ENCODE results near the gene CYP3A5. TPM values are rescaled to one million over a fixed set of nuclear protein-coding genes. Genes with fewer than 3 reads are reported as not detected.

CYP3A5 gene
- total and polyA plus RNA-seq, 2 of the 4 experiments (the other 2 are of a cell fraction) = not detected

DNA sequence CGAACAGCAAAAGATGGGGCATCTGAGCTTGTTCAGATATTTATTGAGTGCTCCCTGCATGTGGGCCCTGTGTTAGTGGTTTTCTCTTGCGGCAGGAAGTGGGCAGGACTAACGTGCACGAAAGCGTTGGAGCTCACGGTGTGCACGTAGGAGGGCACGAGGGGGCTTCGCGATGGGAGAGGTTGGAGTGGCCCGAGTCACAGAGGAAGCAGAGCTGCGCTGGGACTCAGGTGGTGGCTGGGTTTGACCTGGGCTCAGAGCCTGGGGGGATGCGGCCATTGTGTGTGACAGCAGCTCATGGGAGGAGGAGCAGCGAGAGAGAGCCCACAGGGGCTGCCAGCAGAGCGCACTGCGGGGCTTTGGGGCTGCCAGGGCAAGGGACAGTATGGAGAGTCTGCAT is 55.3 kb downstream of the CYP3A5 start:
- no peak overlapping the region for H4K5ac ChIP-seq (ENCODE audit: low read depth, low read length)
- no peak overlapping the region for H3K18ac ChIP-seq (ENCODE audit: low read depth, low read length)
- H2BK15ac ChIP-seq (ENCODE audit: low read depth, low read length) = no peak overlapping the region
- ChIA-PET POLR2A (ENCODE audit: unreplicated experiment) (no interaction called here), CTCF (interaction anchor here (0.6 kb wide), 1 partner anchor 21 kb away, joined by 3 read pairs; no protein-coding TSS in a partner anchor)
- H3K4me3 ChIP-seq (ENCODE audit: insufficient read depth, low read depth, low read length) = no peak overlapping the region
- intact Hi-C loops (cut with micrococcal nuclease) (no loop called here), dilution Hi-C loops (cut with HindIII; ENCODE audit: low sequenced_read_pairs, unreplicated experiment) (no loop called here), in situ Hi-C loops (cut with MboI; ENCODE audit: low sequenced_read_pairs) (no loop called here)
- no peaks in the 10 kb centered on the region; the same call in 1 of the 2 replicates for H3K9me1 ChIP-seq (ENCODE audit: insufficient read depth, low read length)
- no peak overlapping the region for H2AK9ac ChIP-seq (replicated peaks; ENCODE audit: low read depth, low read length, poor library complexity)
- WGBS, 2 experiments (ENCODE audit: extremely low coverage in 2 of 2, insufficient read length in 1 of 2) = 100% methylated on average over 2 of the region's 16 CpGs; no CpG with 5 or more reads in 1 of the 2 experiments
- no peak overlapping the region for H2BK5ac ChIP-seq (ENCODE audit: low read depth, low read length, poor library complexity, severe bottlenecking)
- no peaks in the 10 kb centered on the region for H4K20me1 ChIP-seq (ENCODE audit: insufficient read depth, low read length)
- BruUV-seq (replicated peaks) = no TSS peak
- no peak overlapping the region for H2AK5ac ChIP-seq (ENCODE audit: low read depth, low read length)
- no peak overlapping the region for H4K91ac ChIP-seq (ENCODE audit: insufficient read depth, low read depth, low read length)
- no peak overlapping the region for H4K8ac ChIP-seq (ENCODE audit: low read depth in 2 of 2, low read length in 2 of 2)
- no peak overlapping the region for H3K56ac ChIP-seq (ENCODE audit: extremely low read depth, insufficient read depth, low read length)
- no peak for DNase-seq
- H2BK120ac ChIP-seq (ENCODE audit: low read depth, low read length) = no peak overlapping the region
- H3K9me3 ChIP-seq (ENCODE audit: control insufficient read depth, insufficient read depth, low read length) = no peaks in the 10 kb centered on the region
- H2AFZ ChIP-seq (replicated peaks; ENCODE audit: low read length, poor library complexity) = no peak overlapping the region
- H3K36me3 ChIP-seq (ENCODE audit: control insufficient read depth, insufficient read depth, low read length) = peaks cover 71% of the 10 kb centered on the region
- no peak for ATAC-seq (ENCODE audit: low read depth)
- no peak for TF ChIP-seq RFX5 (IDR thresholded peaks at IDR 0.05; ENCODE audit: low read depth, low read length)
- TF ChIP-seq MAFK (IDR thresholded peaks at IDR 0.05; ENCODE audit: low read depth, low read length) = no peak
- no peak for TF ChIP-seq BHLHE40 (IDR thresholded peaks at IDR 0.05; ENCODE audit: low read depth, low read length)
- TF ChIP-seq FOS (IDR thresholded peaks at IDR 0.05; ENCODE audit: low read depth, low read length) = no peak
- no peak for TF ChIP-seq SMC3 (IDR thresholded peaks at IDR 0.05; ENCODE audit: low read depth, low read length)
- TF ChIP-seq POLR2A (IDR thresholded peaks at IDR 0.05; ENCODE audit: low read depth, low read length) = no peak
- TF ChIP-seq RCOR1 (IDR thresholded peaks at IDR 0.05; ENCODE audit: insufficient replicate concordance, low read length) = no peak
- no peak overlapping the region for H3K27ac ChIP-seq (ENCODE audit: insufficient read depth, low read length)
- no peak overlapping the region for H3K4ac ChIP-seq (ENCODE audit: low read depth, low read length)
- no peak overlapping the region for H3K4me2 ChIP-seq (ENCODE audit: low read depth, low read length)
- H3K23ac ChIP-seq (ENCODE audit: low read depth, low read length) = no peak overlapping the region
- no peak overlapping the region for H3K9ac ChIP-seq (ENCODE audit: low read depth, low read length)
- H3K4me1 ChIP-seq (ENCODE audit: control insufficient read depth, insufficient read depth, low read length) = no peaks in the 10 kb centered on the region
- H3K79me1 ChIP-seq (ENCODE audit: low read depth in 1 of 2, low read length in 2 of 2) = peaks cover 20 to 45% of the 10 kb centered on the region in 2 experiments
- no peak overlapping the region for H2BK20ac ChIP-seq (ENCODE audit: low read depth, low read length)
- no peak overlapping the region for H3K14ac ChIP-seq (replicated peaks; ENCODE audit: low read depth, low read length)
- H3K27me3 ChIP-seq (ENCODE audit: control insufficient read depth, insufficient read depth, low read length) = no peaks in the 10 kb centered on the region

All from IMR-90 (cell line).